Spleen (tissue), 7 donors: ENCODE results near the gene LEMD3.

Experiments used
- CTCF ChIP-seq, 11 experiments: fragments of 200-600 bp in 7 of 11; fragments of 450-650 bp in 4 of 11; sonication (generic) in 4 of 11; IDR thresholded peaks in 8 of 11; conservative IDR thresholded peaks in 3 of 11; 1 replicate in 7 of 11; 2 replicates in 4 of 11; pipeline versions ENCODE4 v1.4.0 to v1.8.0; 2016 to 2021; ENCODE audit warnings: antibody characterized with exemption in 11 of 11, inconsistent platforms in 4 of 11, mild to moderate bottlenecking in 1 of 11
- POLR2A ChIP-seq, 3 donors: fragments of 450-650 bp; IDR thresholded peaks; one replicate each; pipeline ENCODE4 v1.5.1; 2017; ENCODE audit warnings: antibody characterized with exemption in 3 of 3, mild to moderate bottlenecking in 1 of 3
- donor health status: DM: no; HTN: no; CAD: no; lungs with moderate emphysema.
- donor health status: DM: no; HTN: no; CAD: no.
- donor health status: DM: no; HTN: no; CAD: no.

DNA sequence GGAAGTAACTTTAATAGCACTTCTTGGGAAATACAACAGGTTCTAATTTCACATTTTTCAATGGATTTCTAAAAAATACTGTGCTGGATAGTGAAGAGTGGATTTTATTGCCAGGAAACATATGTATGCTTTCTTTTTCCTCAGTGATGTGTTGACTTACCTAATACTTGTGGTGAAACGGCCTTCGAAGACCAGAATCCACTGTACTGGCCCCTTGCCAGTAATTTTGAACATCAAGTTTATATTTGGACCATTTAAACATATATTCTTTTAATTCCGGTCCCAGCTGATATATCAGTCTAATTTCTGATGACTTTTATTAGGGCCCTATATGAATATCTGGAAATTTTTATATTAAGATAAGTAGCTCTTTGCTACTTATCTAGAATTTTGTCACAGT lies 110.9 kb downstream of the LEMD3 start:
- TF ChIP-seq CTCF (IDR thresholded peaks at IDR 0.05 in 8 of 11, conservative IDR thresholded peaks at IDR 0.05 in 3 of 11) (no peak), POLR2A (IDR thresholded peaks at IDR 0.05) (no peak)
